H1 (cell line): ENCODE measurements around the gene ITSN1. TPM values are rescaled to one million over a fixed set of nuclear protein-coding genes. Genes with fewer than 3 reads are reported as not detected.
"Not testable (repeated sequence)": the region's sequence is repeated elsewhere in the genome, so short reads cannot be mapped to it uniquely, and the experiment has no call there.

Source experiments
- CTCF ChIA-PET: fragments of 300-600 bp; sonication (Branson Sonifier 250); formaldehyde crosslinking; loops from one replicate; lab custom pipeline; 2021; ENCODE audit not compliant: partially characterized antibody; lab: Charles Lee
- POLR2A ChIA-PET: fragments of 300-600 bp; sonication (Branson Sonifier 250); formaldehyde crosslinking; loops from one replicate; lab custom pipeline; 2021; ENCODE audit warnings: inconsistent platforms; ENCODE audit not compliant: partially characterized antibody; lab: Charles Lee
- DNase-seq, 2 experiments: peaks; one replicate each; pipeline versions ENCODE4 v3.0.0 to v3.0.0-alpha.2; 2010 to 2022; ENCODE audit warnings: low spot score in 2 of 2, low read depth in 1 of 2, mixed read lengths in 1 of 2
- FAIRE-seq: peaks from 2 replicates; lab custom pipeline; 2011; peaks lifted over from hg19 to GRCh38; lab: Jason Lieb, UNC
- H2AFZ ChIP-seq: 2 replicates; pipeline ENCODE4 v1.8.1; 2012; ENCODE audit warnings: low read length, inconsistent platforms
- H2AK5ac ChIP-seq: 2 replicates; pipeline ENCODE4 v1.6.1; 2013; ENCODE audit warnings: low read depth, low read length
- H2BK120ac ChIP-seq: replicated peaks from 2 replicates; pipeline ENCODE3; 2013; ENCODE audit warnings: low read depth, low read length, inconsistent platforms
- H2BK12ac ChIP-seq: 2 replicates; pipeline ENCODE4 v1.6.1; 2013; ENCODE audit warnings: low read depth, low read length
- H2BK15ac ChIP-seq: 2 replicates; pipeline ENCODE4 v1.6.1; 2013; ENCODE audit warnings: low read length
- H2BK20ac ChIP-seq: 2 replicates; pipeline ENCODE4 v1.6.1; 2013; ENCODE audit warnings: low read length
- H2BK5ac ChIP-seq: 2 replicates; pipeline ENCODE4 v1.6.1; 2013; ENCODE audit warnings: low read depth, low read length
- H3K14ac ChIP-seq: 2 replicates; pipeline ENCODE4 v1.6.1; 2013; ENCODE audit warnings: inconsistent platforms; ENCODE audit not compliant: insufficient read length
- H3K18ac ChIP-seq: 2 replicates; pipeline ENCODE4 v1.6.1; 2013; ENCODE audit warnings: low read length; ENCODE audit errors: extremely low read depth
- H3K23ac ChIP-seq: 2 replicates; pipeline ENCODE4 v1.6.1; 2013; ENCODE audit warnings: inconsistent platforms; ENCODE audit not compliant: insufficient read length
- H3K23me2 ChIP-seq: 2 replicates; pipeline ENCODE4 v1.6.1; 2013; ENCODE audit warnings: low read depth, low read length
- H3K27ac ChIP-seq: 2 replicates; pipeline ENCODE4 v1.6.1; 2011; ENCODE audit warnings: low read depth, low read length, inconsistent platforms
- H3K27me3 ChIP-seq, 4 experiments: replicated peaks in 1 of 4; 1 replicate in 1 of 4; 2 replicates in 3 of 4; pipeline versions ENCODE4 v1.6.1 to v1.8.1; 2011 to 2013; ENCODE audit warnings: low read length in 3 of 4, mild to moderate bottlenecking in 3 of 4, inconsistent platforms in 2 of 4, mixed read lengths in 2 of 4, moderate library complexity in 1 of 4; ENCODE audit not compliant: control insufficient read depth in 3 of 4, insufficient read depth in 3 of 4; ENCODE audit errors: extremely low read depth in 1 of 4
- H3K36me3 ChIP-seq, 4 experiments: 2 replicates each; pipeline versions ENCODE4 v1.6.1 to v1.8.1; 2011 to 2013; ENCODE audit warnings: mild to moderate bottlenecking in 4 of 4, low read length in 3 of 4, moderate library complexity in 2 of 4, control low read depth in 1 of 4, inconsistent platforms in 1 of 4; ENCODE audit not compliant: insufficient read depth in 4 of 4, control insufficient read depth in 2 of 4
- H3K4ac ChIP-seq: replicated peaks from 2 replicates; pipeline ENCODE3; 2013; ENCODE audit warnings: low read length, low read depth, mixed read lengths, inconsistent platforms; ENCODE audit not compliant: insufficient read length
- H3K4me1 ChIP-seq, 4 experiments: replicated peaks in 1 of 4; 1 replicate in 1 of 4; 2 replicates in 3 of 4; pipeline versions ENCODE4 v1.6.1 to v1.8.1; 2011 to 2013; ENCODE audit warnings: low read length in 3 of 4, inconsistent platforms in 2 of 4, mixed read lengths in 1 of 4; ENCODE audit not compliant: insufficient read depth in 4 of 4, control insufficient read depth in 3 of 4
- H3K4me2 ChIP-seq, 2 experiments: 2 replicates each; pipeline versions ENCODE4 v1.6.1 to v1.8.1; 2011 to 2013; ENCODE audit warnings: low read depth in 2 of 2, low read length in 2 of 2, control low read depth in 1 of 2, inconsistent platforms in 1 of 2, mild to moderate bottlenecking in 1 of 2; ENCODE audit not compliant: insufficient read depth in 1 of 2
- H3K4me3 ChIP-seq, 4 experiments: fragments of 200-600, 300-600 bp in 1 of 4; sonication (generic), shearing (Covaris generic), sonication (Bioruptor Twin) in 1 of 4; 2 replicates each; pipeline versions ENCODE4 v1.5.1 to v1.8.1; 2011 to 2016; ENCODE audit warnings: low read length in 4 of 4, low read depth in 3 of 4, control low read depth in 2 of 4, inconsistent platforms in 2 of 4, mild to moderate bottlenecking in 2 of 4, mixed read lengths in 1 of 4, moderate library complexity in 1 of 4; ENCODE audit not compliant: insufficient read depth in 2 of 4; ENCODE audit errors: extremely low read depth in 1 of 4
- H3K56ac ChIP-seq: replicated peaks from 2 replicates; pipeline ENCODE3; 2013; ENCODE audit warnings: low read depth, mild to moderate bottlenecking, mixed read lengths, low read length, inconsistent platforms; ENCODE audit not compliant: insufficient read length
- H3K79me1 ChIP-seq: 2 replicates; pipeline ENCODE4 v1.6.1; 2013; ENCODE audit warnings: low read depth, low read length, control low read depth
- H3K79me2 ChIP-seq, 2 experiments: 2 replicates each; pipeline versions ENCODE4 v1.6.1 to v1.8.1; 2012 to 2013; ENCODE audit warnings: low read length in 2 of 2, mild to moderate bottlenecking in 2 of 2, inconsistent platforms in 1 of 2; ENCODE audit not compliant: insufficient read depth in 2 of 2, control insufficient read depth in 1 of 2
- H3K9ac ChIP-seq, 4 experiments: replicated peaks in 1 of 4; 1 replicate in 1 of 4; 2 replicates in 3 of 4; pipeline versions ENCODE4 v1.6.1 to v1.8.1; 2011 to 2013; ENCODE audit warnings: low read depth in 3 of 4, low read length in 3 of 4, control low read depth in 2 of 4, mild to moderate bottlenecking in 2 of 4, moderate library complexity in 2 of 4, inconsistent platforms in 1 of 4; ENCODE audit errors: extremely low read depth in 1 of 4
- H3K9me3 ChIP-seq, 2 experiments: 2 replicates each; pipeline versions ENCODE4 v1.6.1 to v1.8.1; 2012 to 2013; ENCODE audit warnings: mild to moderate bottlenecking in 2 of 2, moderate library complexity in 2 of 2, control low read depth in 1 of 2, inconsistent platforms in 1 of 2, low read depth in 1 of 2, low read length in 1 of 2, mixed read lengths in 1 of 2; ENCODE audit not compliant: insufficient read depth in 2 of 2
- H4K20me1 ChIP-seq, 2 experiments: replicated peaks in 1 of 2; 2 replicates each; pipeline versions ENCODE3 to v1.8.1; 2011 to 2013; ENCODE audit warnings: inconsistent platforms in 2 of 2, low read length in 2 of 2, mild to moderate bottlenecking in 1 of 2; ENCODE audit not compliant: insufficient read depth in 2 of 2, control insufficient read depth in 1 of 2
- H4K5ac ChIP-seq: 2 replicates; pipeline ENCODE4 v1.6.1; 2013; ENCODE audit warnings: low read length, low read depth, mixed read lengths, inconsistent platforms; ENCODE audit not compliant: insufficient read length
- H4K8ac ChIP-seq: 2 replicates; pipeline ENCODE4 v1.8.0; 2013; ENCODE audit warnings: mild to moderate bottlenecking, moderate library complexity, low read length, inconsistent platforms; ENCODE audit not compliant: insufficient read depth; ENCODE audit errors: extremely low read depth
- H4K91ac ChIP-seq: replicated peaks from 2 replicates; pipeline ENCODE3; 2013; ENCODE audit warnings: low read length, mixed read lengths, inconsistent platforms; ENCODE audit not compliant: insufficient read length
- WGBS, 2 experiments: shearing (Covaris generic) in 1 of 2; methylation state at CpG; one replicate each; pipeline versions ENCODE4 v1.1.6 to v1.1.7; 2013 to 2015; ENCODE audit warnings: low lambda C conversion rate in 2 of 2, mixed read lengths in 2 of 2, inconsistent platforms in 1 of 2, low coverage in 1 of 2, missing lambda C conversion rate in 1 of 2; ENCODE audit not compliant: insufficient replicate concordance in 2 of 2, insufficient coverage in 1 of 2, insufficient read length in 1 of 2; ENCODE audit errors: extremely low coverage in 1 of 2, missing lambda C conversion rate in 1 of 2; 5-methylcytosine and 5-hydroxymethylcytosine counted together
- polyA plus RNA-seq, 7 experiments: library from polyadenylated mRNA; depleted of rRNA in 3 of 7; stranded (reverse) in 5 of 7; unstranded in 2 of 7; fragments of >200 nt in 5 of 7; fragments of 200-250 nt in 2 of 7; gene quantifications; 1 replicate in 5 of 7; 2 replicates in 1 of 7; 4 replicates in 1 of 7; pipeline versions ENCODE4 v1.2.1 to v1.2.3, GENCODE V29; 2011 to 2013; ENCODE audit warnings: missing spikeins in 2 of 7, mixed read lengths in 2 of 7
- total RNA-seq: library from RNA; stranded (reverse); fragmentation: NEBNext Ultra II Directional; extraction: Animal tissue kit (Norgen Biotek cat#: 25700); gene quantifications from 2 replicates; pipeline ENCODE4 v1.2.1, GENCODE V29; 2021

Gene ITSN1
- total and polyA plus RNA-seq, 2 of the 8 experiments (the other 6 are each of a cell fraction or from before 2014, with no cell fraction given) = 60.8 to 78.1 TPM

GRCh38 chr21:33676666-33677065 lies 34.4 kb downstream of the ITSN1 start:
- H2AK5ac ChIP-seq, H3K4ac ChIP-seq, H3K4me3 ChIP-seq, H3K79me1 ChIP-seq, H4K20me1 ChIP-seq, DNase-seq, H3K56ac ChIP-seq, H2BK120ac ChIP-seq, H3K36me3 ChIP-seq, H2BK12ac ChIP-seq, H3K23ac ChIP-seq, H3K4me1 ChIP-seq, H2BK5ac ChIP-seq, H3K14ac ChIP-seq, H3K23me2 ChIP-seq, H2AFZ ChIP-seq, H3K4me2 ChIP-seq, H4K8ac ChIP-seq, H4K5ac ChIP-seq, H4K91ac ChIP-seq, CTCF ChIA-PET, POLR2A ChIA-PET, H3K9me3 ChIP-seq, FAIRE-seq, H3K18ac ChIP-seq, H3K27me3 ChIP-seq, H2BK15ac ChIP-seq, H3K9ac ChIP-seq, H2BK20ac ChIP-seq, H3K27ac ChIP-seq: not testable (repeated sequence)
- H3K79me2 ChIP-seq = peaks cover 7 to 96% of the 10 kb centered on the region in 2 experiments; a peak in 3 of 4 replicates
- 90% methylated on average over 5 of the region's 5 CpGs; no CpG with 5 or more reads in 1 of the 2 experiments for WGBS, 2 experiments
